ENCODE data around the gene JMJD8.

Gene JMJD8

DNA sequence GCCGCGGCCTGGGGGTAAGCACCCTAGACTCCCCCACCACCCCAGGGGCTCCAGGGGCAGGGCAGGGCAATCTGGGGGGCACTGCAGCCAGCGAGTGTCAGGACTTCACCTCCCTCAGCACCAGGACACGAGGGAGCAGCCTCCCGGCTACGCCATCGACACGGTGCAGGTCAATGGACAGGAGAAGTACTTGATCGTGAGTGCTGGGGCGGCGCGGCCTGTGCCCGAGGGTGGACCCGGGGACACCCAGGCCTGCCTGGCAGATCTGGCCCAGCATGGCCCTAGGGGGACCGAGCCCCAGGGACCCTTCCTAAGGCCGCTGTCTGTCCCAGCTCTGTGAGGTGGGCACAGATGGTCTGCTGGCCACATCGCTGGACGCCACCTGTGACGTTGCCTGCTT is 11.8 kb downstream of the JMJD8 start:
- Mint-ChIP-seq H3K9me3 (no peaks in the 10 kb centered on the region), H3K27ac (no peak overlapping the region), H3K4me1 (ENCODE audit: low read depth) (peaks cover 17% of the 10 kb centered on the region), H3K4me3 (no peak overlapping the region), H3K27me3 (peaks cover 9% of the 10 kb centered on the region), H3K36me3 (ENCODE audit: low read depth) (peaks cover 59% of the 10 kb centered on the region)
- DNase-seq = no peak

DNA sequence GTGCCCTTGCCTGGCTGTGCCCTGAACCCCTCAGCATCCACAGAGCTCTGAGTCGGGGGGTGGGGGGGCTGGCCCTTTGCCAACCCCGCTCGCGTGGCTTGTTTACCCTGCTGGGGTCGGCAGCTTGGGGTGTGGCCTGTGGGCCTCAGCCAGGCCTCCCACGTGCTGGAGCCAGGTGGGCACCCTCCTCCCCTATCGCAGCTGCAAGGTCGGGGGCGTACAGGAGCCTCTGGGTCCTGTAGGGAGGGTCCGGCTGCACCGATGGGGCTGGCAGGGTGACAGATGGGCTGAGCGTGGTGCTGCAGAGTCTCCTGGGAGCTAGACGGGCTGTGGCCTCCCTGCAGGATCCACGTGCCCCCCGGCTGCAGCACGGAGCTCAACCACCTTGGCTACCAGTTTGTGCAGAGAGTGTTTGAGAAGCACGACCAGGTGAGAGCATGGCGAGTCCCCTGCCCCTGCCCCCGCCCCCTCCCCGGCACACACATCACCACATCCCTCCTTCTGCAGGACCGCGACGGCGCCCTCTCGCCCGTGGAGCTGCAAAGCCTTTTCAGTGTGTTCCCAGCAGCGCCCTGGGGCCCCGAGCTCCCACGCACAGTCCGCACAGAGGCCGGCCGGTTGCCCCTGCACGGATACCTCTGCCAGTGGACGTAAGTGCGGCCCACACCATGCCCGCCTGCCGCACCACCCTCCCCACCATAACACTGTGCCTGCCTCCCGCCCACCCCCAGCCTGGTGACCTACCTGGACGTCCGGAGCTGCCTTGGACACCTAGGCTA is 12.6 kb downstream of the JMJD8 start:
- no peak overlapping the region for H3K4me3 Mint-ChIP-seq
- peaks cover 23% of the 10 kb centered on the region for H3K4me1 Mint-ChIP-seq (ENCODE audit: low read depth)
- no peaks in the 10 kb centered on the region for H3K9me3 Mint-ChIP-seq
- H3K36me3 Mint-ChIP-seq (ENCODE audit: low read depth) = peaks cover 63% of the 10 kb centered on the region
- DNase-seq = no peak
- peaks cover 5% of the 10 kb centered on the region for H3K27me3 Mint-ChIP-seq
- H3K27ac Mint-ChIP-seq = no peak overlapping the region

DNA sequence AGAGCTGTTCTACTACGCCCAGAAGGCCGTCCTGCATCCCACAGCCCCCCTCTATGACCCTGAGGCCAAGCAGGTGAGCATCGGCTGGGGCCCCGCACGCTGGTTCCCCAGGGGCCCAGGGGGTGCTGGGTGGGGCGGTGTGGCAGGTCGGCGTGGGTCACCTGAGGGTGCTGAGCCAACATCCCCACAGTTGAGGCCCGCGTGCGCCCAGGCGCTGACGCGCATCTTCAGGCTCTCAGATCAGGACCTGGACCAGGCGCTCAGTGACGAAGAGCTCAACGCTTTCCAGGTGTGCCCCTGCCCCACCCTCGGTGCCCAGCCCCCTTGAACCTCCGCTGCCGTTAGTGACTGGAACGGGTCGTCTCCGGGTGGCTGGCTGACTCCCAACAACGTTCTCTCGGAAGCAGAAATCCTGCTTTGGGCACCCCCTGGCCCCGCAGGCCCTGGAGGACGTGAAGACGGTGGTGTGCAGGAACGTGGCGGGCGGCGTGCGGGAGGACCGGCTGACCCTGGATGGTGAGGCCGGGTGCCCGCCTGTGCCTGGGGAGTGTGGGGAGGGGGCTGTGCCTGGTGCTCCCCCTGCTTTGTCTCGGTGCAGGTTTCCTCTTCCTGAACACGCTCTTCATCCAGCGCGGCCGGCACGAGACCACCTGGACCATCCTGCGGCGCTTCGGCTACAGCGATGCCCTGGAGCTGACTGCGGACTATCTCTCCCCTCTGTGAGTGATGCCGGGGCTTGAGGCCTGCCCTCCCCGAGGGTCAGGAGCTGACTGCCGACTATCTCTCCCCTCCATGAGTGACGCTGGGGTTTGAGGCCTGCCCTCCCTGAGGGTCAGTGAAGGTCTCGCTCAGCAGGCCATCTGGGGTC is 13.4 kb downstream of the JMJD8 start:
- peak overlapping the region; percentile 63 for H3K4me3 Mint-ChIP-seq
- H3K4me1 Mint-ChIP-seq (ENCODE audit: low read depth) = peaks cover 23% of the 10 kb centered on the region
- H3K27ac Mint-ChIP-seq = peak overlapping the region; percentile 75
- DNase-seq = no peak
- peaks cover 66% of the 10 kb centered on the region for H3K36me3 Mint-ChIP-seq (ENCODE audit: low read depth)
- no peaks in the 10 kb centered on the region for H3K9me3 Mint-ChIP-seq
- H3K27me3 Mint-ChIP-seq = peaks cover 5% of the 10 kb centered on the region

DNA sequence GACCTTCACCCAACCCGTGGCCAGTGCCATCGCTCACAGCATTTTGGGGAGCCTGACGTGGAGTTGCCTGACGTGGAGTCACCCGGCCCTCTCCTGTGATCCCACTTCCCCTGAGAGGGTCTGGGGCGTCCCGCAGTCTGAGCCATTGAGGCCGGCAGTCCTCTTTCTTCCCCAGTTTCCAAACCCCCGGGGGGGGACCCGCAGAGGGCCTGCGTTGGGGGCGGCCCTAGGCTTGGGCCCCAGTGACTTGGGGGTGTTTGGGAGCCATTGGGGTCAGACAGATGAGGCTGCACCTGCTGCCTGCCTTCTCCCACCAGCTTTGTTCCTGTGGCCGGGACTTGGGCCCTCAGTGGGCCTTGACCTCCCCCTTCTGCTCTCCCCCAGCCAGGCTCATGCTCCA is 14.5 kb downstream of the JMJD8 start:
- Mint-ChIP-seq H3K4me1 (ENCODE audit: low read depth) (peaks cover 18% of the 10 kb centered on the region), H3K27ac (peak overlapping the region; percentile 75), H3K27me3 (no peaks in the 10 kb centered on the region), H3K36me3 (ENCODE audit: low read depth) (peaks cover 63% of the 10 kb centered on the region), H3K4me3 (peak overlapping the region; percentile 82), H3K9me3 (no peaks in the 10 kb centered on the region)
- DNase-seq = no peak

DNA sequence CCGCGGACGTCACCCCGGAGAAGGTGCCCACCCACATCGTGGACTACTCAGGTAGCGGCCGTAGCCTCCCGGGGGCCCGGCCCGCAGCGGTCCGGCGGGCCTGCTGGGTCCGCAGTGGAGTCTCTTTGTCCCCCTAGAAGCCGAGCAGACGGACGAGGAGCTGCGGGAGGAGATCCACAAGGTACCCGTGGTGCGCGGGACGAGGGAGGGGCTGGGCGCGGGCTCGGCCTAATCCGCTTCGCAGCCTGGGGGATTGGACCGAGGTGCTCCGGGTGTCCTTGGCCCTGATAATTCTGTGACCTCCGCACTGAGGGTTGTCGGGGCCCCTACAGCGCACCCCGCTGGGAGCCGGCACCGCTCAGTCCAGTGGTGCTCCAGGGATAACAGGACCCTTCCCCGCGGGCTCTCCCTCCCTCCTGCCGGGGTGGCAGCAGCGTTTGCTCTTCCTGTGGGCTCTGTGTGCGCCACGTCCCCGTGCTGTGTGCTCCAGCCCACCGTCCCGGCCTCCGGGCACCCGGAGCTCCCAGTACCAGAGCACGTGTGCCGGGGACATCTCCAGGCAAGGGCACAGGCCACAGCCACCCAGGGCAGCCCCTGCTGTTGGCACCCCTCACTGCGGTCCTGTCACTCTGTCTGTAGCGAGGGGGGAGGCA is 15.5 kb downstream of the JMJD8 start:
- Mint-ChIP-seq H3K27ac (peak overlapping the region; percentile 68), H3K4me3 (peak overlapping the region; percentile 82), H3K9me3 (no peaks in the 10 kb centered on the region), H3K36me3 (ENCODE audit: low read depth) (peaks cover 60% of the 10 kb centered on the region), H3K27me3 (no peaks in the 10 kb centered on the region), H3K4me1 (ENCODE audit: low read depth) (peaks cover 18% of the 10 kb centered on the region)
- DNase-seq = peak; percentile 50

DNA sequence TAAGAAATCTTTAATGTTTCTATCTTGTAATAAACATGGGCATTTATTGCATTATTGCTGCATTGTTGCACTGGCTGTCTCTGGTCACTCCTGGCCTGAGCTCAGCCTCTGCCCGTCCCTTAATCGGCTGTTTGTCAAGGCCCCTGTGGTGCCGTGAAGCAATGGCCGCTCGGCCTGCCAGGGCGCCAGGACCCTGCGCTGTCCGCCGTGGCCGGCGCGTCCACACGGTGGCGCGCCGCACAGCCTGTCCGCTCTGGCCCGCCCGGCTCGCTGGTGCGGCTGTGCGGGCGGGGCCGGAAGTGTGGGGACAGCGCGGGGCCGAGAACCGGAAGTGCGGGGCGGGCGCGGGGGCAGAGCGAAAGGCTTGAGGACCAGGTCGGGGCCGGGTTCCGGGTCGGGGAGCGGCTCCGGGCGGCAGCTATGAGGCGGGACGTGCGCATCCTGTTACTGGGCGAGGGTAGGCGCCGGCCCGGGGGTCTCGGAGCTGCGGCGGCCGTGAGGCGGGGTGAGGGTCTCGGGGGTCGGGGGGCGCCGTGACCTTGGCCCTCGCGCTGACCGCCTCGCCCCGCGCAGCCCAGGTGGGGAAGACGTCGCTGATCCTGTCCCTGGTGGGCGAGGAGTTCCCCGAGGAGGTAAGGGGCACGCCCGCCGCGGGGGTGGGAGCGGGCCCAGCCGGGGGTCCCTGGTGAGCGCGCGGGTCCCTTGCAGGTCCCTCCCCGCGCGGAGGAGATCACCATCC is 16.2 kb downstream of the JMJD8 start, which contains the start of gene RHOT2:
RHOT2 (plus strand) TSS at position 353 of the 739 bp plus-strand sequence; CDS start at position 421, 68 bp downstream.
- peaks cover 18% of the 10 kb centered on the region for H3K4me1 Mint-ChIP-seq (ENCODE audit: low read depth)
- peak within 1 kb of the TSS; percentile 82 for H3K4me3 Mint-ChIP-seq
- peaks cover 60% of the 10 kb centered on the region for H3K36me3 Mint-ChIP-seq (ENCODE audit: low read depth)
- peak; percentile 97 for DNase-seq
- peak within 1 kb of the TSS; percentile 88 for H3K27ac Mint-ChIP-seq
- H3K9me3 Mint-ChIP-seq = no peaks in the 10 kb centered on the region
- no peaks in the 10 kb centered on the region for H3K27me3 Mint-ChIP-seq

DNA sequence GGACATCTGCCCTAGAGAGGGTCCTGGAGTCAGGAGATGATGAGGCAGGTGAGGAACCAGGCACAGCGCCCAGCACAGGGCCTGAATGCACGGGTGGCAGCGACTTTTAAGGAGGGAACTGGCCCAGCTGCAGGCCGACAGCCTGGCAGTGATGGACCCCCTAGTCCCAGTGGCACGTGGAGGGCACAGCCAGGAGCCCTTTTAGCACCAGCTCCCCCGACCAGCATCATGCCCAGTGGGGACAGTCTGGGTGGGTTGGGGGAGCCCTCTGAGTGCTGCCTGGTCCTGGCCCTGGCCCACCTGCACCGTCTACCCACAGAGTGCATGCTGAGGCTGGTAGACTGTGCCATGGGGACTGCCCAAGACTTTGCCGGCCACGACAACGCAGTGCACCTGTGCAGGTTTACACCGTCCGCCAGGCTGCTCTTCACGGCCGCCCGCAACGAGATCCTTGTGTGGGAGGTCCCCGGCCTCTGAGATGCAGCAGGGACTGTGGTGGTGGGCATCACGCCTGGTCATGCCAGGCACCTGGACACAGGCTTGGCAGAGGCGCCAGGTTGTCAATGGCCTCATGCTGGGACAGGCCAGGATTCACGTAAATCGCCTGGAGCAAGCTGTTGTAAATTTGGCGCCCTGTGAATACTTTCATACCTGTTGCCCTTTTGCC is 16.9 kb downstream of the JMJD8 start:
- peak overlapping the region; percentile 88 for H3K27ac Mint-ChIP-seq
- peaks cover 62% of the 10 kb centered on the region for H3K36me3 Mint-ChIP-seq (ENCODE audit: low read depth)
- no peaks in the 10 kb centered on the region for H3K9me3 Mint-ChIP-seq
- H3K27me3 Mint-ChIP-seq = no peaks in the 10 kb centered on the region
- peak overlapping the region; percentile 82 for H3K4me3 Mint-ChIP-seq
- no peak for DNase-seq
- H3K4me1 Mint-ChIP-seq (ENCODE audit: low read depth) = peaks cover 18% of the 10 kb centered on the region

DNA sequence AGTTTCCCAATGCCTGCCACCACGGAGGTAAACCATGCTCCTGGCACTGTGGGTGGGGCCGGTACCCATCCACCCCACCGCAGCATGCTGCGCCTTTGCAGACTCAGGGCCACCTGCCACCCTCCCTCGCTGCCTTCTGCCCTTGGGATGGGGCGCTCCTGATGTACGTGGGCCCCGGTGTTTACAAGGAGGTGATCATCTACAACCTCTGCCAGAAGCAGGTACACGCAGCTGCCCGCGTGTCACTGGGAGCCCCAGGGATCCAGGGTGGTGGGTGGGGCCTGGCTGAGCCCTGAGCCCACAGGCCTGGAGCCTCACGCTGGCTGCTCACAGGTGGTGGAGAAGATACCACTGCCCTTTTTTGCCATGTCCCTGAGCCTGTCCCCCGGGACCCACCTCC is 17.6 kb downstream of the JMJD8 start:
- Mint-ChIP-seq H3K27me3 (no peaks in the 10 kb centered on the region), H3K4me1 (ENCODE audit: low read depth) (peaks cover 18% of the 10 kb centered on the region), H3K4me3 (no peak overlapping the region), H3K9me3 (no peaks in the 10 kb centered on the region), H3K36me3 (ENCODE audit: low read depth) (peaks cover 60% of the 10 kb centered on the region), H3K27ac (no peak overlapping the region)
- no peak for DNase-seq

DNA sequence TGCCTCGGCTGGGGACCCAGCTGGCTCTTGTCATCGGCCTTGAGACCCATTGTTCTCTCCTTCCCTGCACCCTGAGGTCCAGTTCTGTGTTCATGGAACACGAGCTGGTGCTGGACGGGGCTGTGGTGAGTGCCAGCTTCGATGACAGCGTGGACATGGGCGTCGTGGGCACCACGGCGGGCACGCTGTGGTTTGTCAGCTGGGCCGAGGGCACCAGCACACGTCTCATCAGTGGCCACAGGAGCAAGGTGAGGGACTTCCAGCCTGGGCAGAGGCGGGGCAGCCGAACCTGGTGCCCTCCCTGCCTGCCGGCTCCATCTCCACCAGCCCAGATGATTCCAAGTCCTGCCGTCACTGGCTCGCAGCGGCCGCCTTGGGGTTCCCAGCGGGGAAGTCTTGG is 21.5 kb downstream of the JMJD8 start:
- no peaks in the 10 kb centered on the region for H3K9me3 Mint-ChIP-seq
- peaks cover 44% of the 10 kb centered on the region for H3K36me3 Mint-ChIP-seq (ENCODE audit: low read depth)
- no peak for DNase-seq
- H3K27me3 Mint-ChIP-seq = no peaks in the 10 kb centered on the region
- no peak overlapping the region for H3K27ac Mint-ChIP-seq
- H3K4me1 Mint-ChIP-seq (ENCODE audit: low read depth) = peaks cover 13% of the 10 kb centered on the region
- H3K4me3 Mint-ChIP-seq = no peak overlapping the region

DNA sequence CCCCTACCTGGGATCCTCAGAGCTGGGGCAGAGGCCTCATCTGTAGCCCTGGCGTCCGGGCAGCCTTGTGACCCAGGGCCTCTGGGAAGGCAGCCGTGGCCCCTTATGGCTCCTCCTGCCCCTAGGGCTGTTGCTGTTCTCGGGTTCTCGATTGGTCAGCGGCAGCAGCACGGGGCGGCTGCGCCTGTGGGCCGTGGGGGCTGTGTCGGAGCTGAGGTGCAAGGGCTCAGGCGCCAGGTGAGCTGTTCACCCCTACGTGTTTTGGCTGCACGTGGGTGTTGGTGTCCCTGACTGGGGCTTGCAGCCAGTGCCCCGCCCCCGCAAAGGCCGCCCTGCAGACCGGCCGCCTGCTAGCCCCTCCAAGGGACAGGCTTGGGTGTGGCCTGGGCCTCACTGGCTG is 22.0 kb downstream of the JMJD8 start:
- H3K4me3 Mint-ChIP-seq = no peak overlapping the region
- no peaks in the 10 kb centered on the region for H3K9me3 Mint-ChIP-seq
- no peak for DNase-seq
- H3K27ac Mint-ChIP-seq = no peak overlapping the region
- peaks cover 8% of the 10 kb centered on the region for H3K4me1 Mint-ChIP-seq (ENCODE audit: low read depth)
- peaks cover 40% of the 10 kb centered on the region for H3K36me3 Mint-ChIP-seq (ENCODE audit: low read depth)
- no peaks in the 10 kb centered on the region for H3K27me3 Mint-ChIP-seq

DNA sequence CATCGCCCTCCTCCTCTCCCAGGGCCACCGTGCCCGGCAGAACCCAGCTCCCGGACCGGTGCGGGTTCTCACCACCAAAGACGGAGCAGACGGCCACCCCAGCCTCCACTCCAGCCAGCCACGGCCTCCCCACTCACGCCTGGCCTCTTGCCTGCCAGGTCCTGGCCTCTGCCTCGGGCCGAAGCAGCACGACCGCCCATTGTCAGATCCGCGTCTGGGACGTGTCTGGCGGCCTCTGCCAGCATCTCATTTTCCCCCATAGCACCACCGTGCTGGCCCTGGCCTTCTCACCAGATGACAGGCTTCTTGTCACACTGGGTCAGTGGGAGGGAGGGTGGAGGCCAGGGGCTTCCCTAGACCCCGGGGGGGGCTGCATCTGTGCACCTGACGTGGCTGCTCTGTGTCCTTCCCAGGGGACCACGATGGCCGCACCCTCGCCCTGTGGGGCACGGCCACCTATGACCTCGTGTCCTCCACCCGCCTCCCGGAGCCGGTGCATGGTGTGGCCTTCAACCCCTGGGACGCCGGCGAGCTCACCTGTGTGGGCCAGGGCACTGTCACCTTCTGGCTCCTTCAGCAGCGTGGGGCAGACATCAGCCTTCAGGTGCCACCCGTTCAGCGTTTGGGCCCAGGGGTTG is 22.8 kb downstream of the JMJD8 start:
- H3K4me1 Mint-ChIP-seq (ENCODE audit: low read depth) = peaks cover 5% of the 10 kb centered on the region
- H3K4me3 Mint-ChIP-seq = peak overlapping the region; percentile 10
- H3K27ac Mint-ChIP-seq = peak overlapping the region; percentile 71

DNA sequence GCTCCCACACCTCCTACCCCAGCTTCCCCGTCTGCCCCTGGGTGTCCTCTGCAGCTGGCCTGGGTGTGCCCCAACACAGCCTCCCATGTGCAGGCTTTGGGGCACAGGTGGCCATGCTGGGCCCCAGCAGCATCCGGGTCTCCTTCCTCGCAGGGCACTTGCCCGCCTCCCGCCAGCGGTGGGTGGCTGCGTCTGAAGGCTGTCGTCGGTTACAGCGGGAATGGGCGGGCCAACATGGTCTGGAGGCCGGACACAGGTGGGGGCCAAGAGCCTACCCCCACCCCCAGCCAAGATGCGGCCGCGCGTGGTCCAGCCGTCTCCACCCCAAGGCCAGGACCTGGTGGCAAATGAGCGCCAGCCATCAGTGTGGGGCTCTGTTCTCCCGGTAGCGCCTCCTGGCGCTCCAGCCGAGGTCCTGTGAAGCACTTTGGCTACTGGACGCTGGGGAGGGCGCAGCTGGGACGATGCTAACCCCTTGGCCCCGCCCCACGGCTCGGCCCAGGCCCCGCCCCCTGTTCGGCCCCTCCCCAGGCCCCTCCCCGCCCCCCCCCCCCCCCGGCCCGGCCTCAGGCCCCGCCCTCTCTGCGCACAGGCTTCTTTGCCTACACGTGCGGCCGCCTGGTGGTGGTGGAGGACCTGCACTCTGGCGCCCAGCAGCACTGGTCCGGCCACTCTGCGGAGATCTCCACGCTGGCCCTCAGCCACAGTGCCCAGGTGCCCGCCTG is 23.5 kb downstream of the JMJD8 start:
- H3K4me1 Mint-ChIP-seq (ENCODE audit: low read depth) = peaks cover 5% of the 10 kb centered on the region
- no peaks in the 10 kb centered on the region for H3K27me3 Mint-ChIP-seq
- peak overlapping the region; percentile 10 for H3K4me3 Mint-ChIP-seq
- DNase-seq = peak; percentile 75
- peak overlapping the region; percentile 71 for H3K27ac Mint-ChIP-seq
- H3K36me3 Mint-ChIP-seq (ENCODE audit: low read depth) = peaks cover 36% of the 10 kb centered on the region
- no peaks in the 10 kb centered on the region for H3K9me3 Mint-ChIP-seq

More for the DNA sequence above, 22.8 kb downstream of the JMJD8 start:
- Mint-ChIP-seq H3K36me3 (ENCODE audit: low read depth) (peaks cover 39% of the 10 kb centered on the region), H3K27me3 (no peaks in the 10 kb centered on the region), H3K9me3 (no peaks in the 10 kb centered on the region)
- no peak for DNase-seq

DNA sequence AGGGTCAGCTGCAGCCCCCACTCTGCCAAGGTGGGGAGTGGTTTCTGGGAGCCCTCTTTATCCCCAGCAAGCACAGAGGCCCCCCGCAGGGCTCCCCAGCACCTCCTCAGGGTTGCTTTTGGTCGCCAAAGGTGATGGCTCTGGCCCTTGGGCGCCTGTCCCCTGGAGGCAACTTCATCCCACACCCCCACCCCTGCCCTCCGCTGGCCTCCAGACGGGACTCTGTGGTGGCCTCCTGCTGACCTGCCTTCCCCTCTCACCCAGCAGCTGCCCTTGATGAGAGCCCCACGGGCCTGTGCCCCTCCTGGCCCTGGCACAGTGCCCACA is 24.0 kb downstream of the JMJD8 start:
- Mint-ChIP-seq H3K27me3 (no peaks in the 10 kb centered on the region), H3K4me1 (ENCODE audit: low read depth) (peaks cover 5% of the 10 kb centered on the region), H3K9me3 (no peaks in the 10 kb centered on the region), H3K4me3 (no peak overlapping the region), H3K36me3 (ENCODE audit: low read depth) (peaks cover 38% of the 10 kb centered on the region), H3K27ac (no peak overlapping the region)
- no peak for DNase-seq
